WTC11 (cell line): ENCODE measurements around the gene TST. TPM values are rescaled to one million over a fixed set of nuclear protein-coding genes. Genes with fewer than 3 reads are reported as not detected.

Source experiments
- ATAC-seq: fragments of 200-7000 bp; cut with Tn5 transposase; 2 replicates; pipeline ENCODE4 v1.10.0; 2021; ENCODE audit warnings: mild to moderate bottlenecking, moderate library complexity
- CTCF ChIA-PET: fragments of 300-600 bp; sonication (Branson Sonifier 250); formaldehyde crosslinking; loops from one replicate; lab custom pipeline; 2021; ENCODE audit warnings: antibody characterized with exemption; lab: Charles Lee
- POLR2A ChIA-PET: fragments of 350-600 bp; sonication (Branson Sonifier 250); formaldehyde crosslinking; loops from one replicate; lab custom pipeline; 2021; ENCODE audit warnings: antibody characterized with exemption; lab: Charles Lee
- DNase-seq: peaks from one replicate; pipeline ENCODE4 v3.0.0; 2021; ENCODE audit warnings: low spot score
- H3K27ac Mint-ChIP-seq: 2 replicates; pipeline ENCODE4 v1.8.0; 2021; ENCODE audit warnings: mixed read lengths
- H3K27me3 Mint-ChIP-seq: 2 replicates; pipeline ENCODE4 v1.8.0; 2021; ENCODE audit warnings: low read depth, mild to moderate bottlenecking, moderate library complexity, mixed read lengths
- H3K36me3 Mint-ChIP-seq: 2 replicates; pipeline ENCODE4 v1.8.0; 2021; ENCODE audit warnings: mixed read lengths
- H3K4me1 Mint-ChIP-seq: 2 replicates; pipeline ENCODE4 v1.8.0; 2022; ENCODE audit warnings: mixed read lengths
- H3K4me3 Mint-ChIP-seq: 2 replicates; pipeline ENCODE4 v1.8.0; 2021; ENCODE audit warnings: mild to moderate bottlenecking, moderate library complexity, mixed read lengths
- H3K9me3 Mint-ChIP-seq: 2 replicates; pipeline ENCODE4 v1.8.0; 2021; ENCODE audit warnings: mixed read lengths
- EMX1 ChIP-seq: fragments of 250-450 bp; sonication (Bioruptor Pico); IDR thresholded peaks from 2 replicates; pipeline ENCODE4 v1.8.0; 2021; ENCODE audit warnings: mild to moderate bottlenecking
- ETV6 ChIP-seq: sonication (generic); formaldehyde crosslinking; IDR thresholded peaks from 2 replicates; pipeline ENCODE4 v1.8.1; 2022; ENCODE audit warnings: mild to moderate bottlenecking, missing genetic modification reagents
- FOXP1 ChIP-seq: sonication (generic); formaldehyde crosslinking; IDR thresholded peaks from 2 replicates; pipeline ENCODE4 v1.8.0; 2022; ENCODE audit warnings: missing genetic modification reagents, mild to moderate bottlenecking, moderate library complexity, borderline replicate concordance
- GRHL2 ChIP-seq: fragments of 250-450 bp; sonication (Bioruptor Pico); IDR thresholded peaks from 2 replicates; pipeline ENCODE4 v1.8.0; 2022; ENCODE audit warnings: mild to moderate bottlenecking, moderate library complexity; ENCODE audit not compliant: insufficient replicate concordance, severe bottlenecking
- MXD4 ChIP-seq: fragments of 250-450 bp; sonication (Bioruptor Pico); IDR thresholded peaks from 2 replicates; pipeline ENCODE4 v1.8.0; 2021; ENCODE audit warnings: mild to moderate bottlenecking, moderate library complexity, borderline replicate concordance
- SMAD4 ChIP-seq: sonication (generic); formaldehyde crosslinking; IDR thresholded peaks from 2 replicates; pipeline ENCODE4 v1.8.0; 2022; ENCODE audit warnings: mild to moderate bottlenecking, missing genetic modification reagents
- TCF7 ChIP-seq: sonication (generic); formaldehyde crosslinking; IDR thresholded peaks from 2 replicates; pipeline ENCODE4 v1.8.0; 2022; ENCODE audit warnings: mild to moderate bottlenecking, low read depth, missing genetic modification reagents, moderate library complexity
- TEAD1 ChIP-seq: sonication (generic); formaldehyde crosslinking; IDR thresholded peaks from 2 replicates; pipeline ENCODE4 v1.8.0; 2022; ENCODE audit warnings: mild to moderate bottlenecking, missing genetic modification reagents
- TP53 ChIP-seq: sonication (generic); formaldehyde crosslinking; IDR thresholded peaks from 2 replicates; pipeline ENCODE4 v1.8.1; 2023; ENCODE audit warnings: mild to moderate bottlenecking, missing genetic modification reagents
- ZNF423 ChIP-seq: fragments of 250-450 bp; sonication (Bioruptor Pico); IDR thresholded peaks from 2 replicates; pipeline ENCODE4 v2.1.2; 2022; ENCODE audit warnings: mild to moderate bottlenecking, moderate library complexity
- total RNA-seq: library from RNA; stranded (reverse); gene quantifications from 3 replicates; pipeline ENCODE4 v1.2.3, GENCODE V29; 2021
- TF ChIP-seq, protein P1 (sequence below): sonication (generic); formaldehyde crosslinking; IDR thresholded peaks from 2 replicates; pipeline ENCODE4 v1.8.0; 2023; ENCODE audit warnings: missing genetic modification reagents
- TF ChIP-seq, protein P2 (sequence below): sonication (generic); formaldehyde crosslinking; IDR thresholded peaks from 2 replicates; pipeline ENCODE4 v1.8.0; 2022; ENCODE audit warnings: mild to moderate bottlenecking, missing genetic modification reagents
- TF ChIP-seq, protein P3 (sequence below): sonication (generic); formaldehyde crosslinking; IDR thresholded peaks from 2 replicates; pipeline ENCODE4 v1.8.1; 2022; ENCODE audit warnings: low read depth, missing genetic modification reagents, borderline replicate concordance
- TF ChIP-seq, protein P4 (sequence below): sonication (generic); formaldehyde crosslinking; IDR thresholded peaks from 2 replicates; pipeline ENCODE4 v1.8.1; 2023; ENCODE audit warnings: mild to moderate bottlenecking, missing genetic modification reagents
- TF ChIP-seq, protein P5 (sequence below): sonication (generic); formaldehyde crosslinking; IDR thresholded peaks from 2 replicates; pipeline ENCODE4 v1.8.0; 2022; ENCODE audit warnings: mild to moderate bottlenecking, missing genetic modification reagents
- TF ChIP-seq, protein P6 (sequence below): fragments of 250-450 bp; sonication (Bioruptor Pico); IDR thresholded peaks from 2 replicates; pipeline ENCODE4 v1.9.0; 2021; ENCODE audit warnings: mild to moderate bottlenecking
- TF ChIP-seq, protein P7 (sequence below): sonication (generic); formaldehyde crosslinking; IDR thresholded peaks from 2 replicates; pipeline ENCODE4 v1.8.0; 2022; ENCODE audit warnings: mild to moderate bottlenecking, missing genetic modification reagents
- TF ChIP-seq, protein P8 (sequence below): sonication (generic); formaldehyde crosslinking; IDR thresholded peaks from 2 replicates; pipeline ENCODE4 v1.8.0; 2022; ENCODE audit warnings: missing genetic modification reagents
- TF ChIP-seq, protein P9 (sequence below): sonication (generic); formaldehyde crosslinking; IDR thresholded peaks from 2 replicates; pipeline ENCODE4 v1.8.0; 2023; ENCODE audit warnings: mild to moderate bottlenecking, missing genetic modification reagents
- TF ChIP-seq, protein P10 (sequence below): sonication (generic); formaldehyde crosslinking; conservative IDR thresholded peaks from 2 replicates; pipeline ENCODE4 v1.8.1; 2023; ENCODE audit warnings: mild to moderate bottlenecking, low read depth, missing genetic modification reagents, moderate library complexity

TST gene
- total RNA-seq, 1 experiment from 2014 or later: 24.4 TPM

DNA sequence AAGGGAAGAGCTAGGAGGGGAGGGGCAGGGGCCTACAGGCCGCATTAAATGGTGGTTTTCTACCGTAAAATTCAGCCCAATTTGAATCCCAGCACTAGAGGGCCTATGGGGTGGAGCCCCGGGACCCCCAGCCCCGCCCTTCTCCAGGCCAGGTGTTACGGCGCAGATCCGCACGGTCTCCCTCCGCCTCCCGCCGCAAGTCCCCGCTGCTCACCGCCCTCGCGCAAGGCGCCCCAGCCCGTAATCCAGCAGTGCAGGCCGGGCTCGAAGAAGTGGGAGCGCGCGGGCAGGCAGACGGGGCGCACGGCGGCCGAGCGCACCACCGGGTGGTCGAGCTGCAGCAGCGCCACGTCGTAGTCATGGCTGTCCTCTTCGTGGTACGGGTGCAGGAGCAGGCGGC is 49.6 kb upstream of the TST start:
- ChIA-PET POLR2A (no interaction called here), CTCF (interaction anchor here (0.7 to 2.3 kb wide), 13 partner anchors 13 to 389 kb away, joined by 3 to 8 read pairs (median 4); partner anchors contain the start of gene KCTD17)
- H3K9me3 Mint-ChIP-seq: no peaks in the 10 kb centered on the region
- DNase-seq: peak; percentile 78
- H3K36me3 Mint-ChIP-seq: no peaks in the 10 kb centered on the region
- H3K27me3 Mint-ChIP-seq: peaks cover 39% of the 10 kb centered on the region
- H3K27ac Mint-ChIP-seq: no peak overlapping the region
- H3K4me1 Mint-ChIP-seq: peaks cover 2% of the 10 kb centered on the region; the same call in 1 of the 2 replicates
- peak overlapping the region; percentile 45 for H3K4me3 Mint-ChIP-seq
- peak; percentile 91 for ATAC-seq
- TF ChIP-seq GRHL2 (no peak), ETV6 (CRISPR knock-in tag) (0 out of 2 replicates have a peak, but pooled peaks have one; percentile 58), TEAD1 (CRISPR knock-in tag) (0 out of 2 replicates have a peak, but pooled peaks have one; percentile 32), FOXP1 (peak; percentile 60; the same call in 1 of the 2 replicates), ZNF423 (peak; percentile 46; the same call in 1 of the 2 replicates), EMX1 (CRISPR knock-in tag) (0 out of 2 replicates have a peak, but pooled peaks have one; percentile 55), TP53 (CRISPR knock-in tag) (peak; percentile 74), TCF7 (CRISPR knock-in tag) (no peak), SMAD4 (CRISPR knock-in tag) (no peak), MXD4 (CRISPR knock-in tag) (no peak)
- TF ChIP-seq, protein P1, sequence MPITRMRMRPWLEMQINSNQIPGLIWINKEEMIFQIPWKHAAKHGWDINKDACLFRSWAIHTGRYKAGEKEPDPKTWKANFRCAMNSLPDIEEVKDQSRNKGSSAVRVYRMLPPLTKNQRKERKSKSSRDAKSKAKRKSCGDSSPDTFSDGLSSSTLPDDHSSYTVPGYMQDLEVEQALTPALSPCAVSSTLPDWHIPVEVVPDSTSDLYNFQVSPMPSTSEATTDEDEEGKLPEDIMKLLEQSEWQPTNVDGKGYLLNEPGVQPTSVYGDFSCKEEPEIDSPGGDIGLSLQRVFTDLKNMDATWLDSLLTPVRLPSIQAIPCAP: no peak
- TF ChIP-seq, protein P2, sequence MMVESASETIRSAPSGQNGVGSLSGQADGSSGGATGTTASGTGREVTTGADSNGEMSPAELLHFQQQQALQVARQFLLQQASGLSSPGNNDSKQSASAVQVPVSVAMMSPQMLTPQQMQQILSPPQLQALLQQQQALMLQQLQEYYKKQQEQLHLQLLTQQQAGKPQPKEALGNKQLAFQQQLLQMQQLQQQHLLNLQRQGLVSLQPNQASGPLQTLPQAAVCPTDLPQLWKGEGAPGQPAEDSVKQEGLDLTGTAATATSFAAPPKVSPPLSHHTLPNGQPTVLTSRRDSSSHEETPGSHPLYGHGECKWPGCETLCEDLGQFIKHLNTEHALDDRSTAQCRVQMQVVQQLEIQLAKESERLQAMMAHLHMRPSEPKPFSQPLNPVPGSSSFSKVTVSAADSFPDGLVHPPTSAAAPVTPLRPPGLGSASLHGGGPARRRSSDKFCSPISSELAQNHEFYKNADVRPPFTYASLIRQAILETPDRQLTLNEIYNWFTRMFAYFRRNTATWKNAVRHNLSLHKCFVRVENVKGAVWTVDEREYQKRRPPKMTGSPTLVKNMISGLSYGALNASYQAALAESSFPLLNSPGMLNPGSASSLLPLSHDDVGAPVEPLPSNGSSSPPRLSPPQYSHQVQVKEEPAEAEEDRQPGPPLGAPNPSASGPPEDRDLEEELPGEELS: peak; percentile 53; the same call in 1 of the 2 replicates
- TF ChIP-seq, protein P3, sequence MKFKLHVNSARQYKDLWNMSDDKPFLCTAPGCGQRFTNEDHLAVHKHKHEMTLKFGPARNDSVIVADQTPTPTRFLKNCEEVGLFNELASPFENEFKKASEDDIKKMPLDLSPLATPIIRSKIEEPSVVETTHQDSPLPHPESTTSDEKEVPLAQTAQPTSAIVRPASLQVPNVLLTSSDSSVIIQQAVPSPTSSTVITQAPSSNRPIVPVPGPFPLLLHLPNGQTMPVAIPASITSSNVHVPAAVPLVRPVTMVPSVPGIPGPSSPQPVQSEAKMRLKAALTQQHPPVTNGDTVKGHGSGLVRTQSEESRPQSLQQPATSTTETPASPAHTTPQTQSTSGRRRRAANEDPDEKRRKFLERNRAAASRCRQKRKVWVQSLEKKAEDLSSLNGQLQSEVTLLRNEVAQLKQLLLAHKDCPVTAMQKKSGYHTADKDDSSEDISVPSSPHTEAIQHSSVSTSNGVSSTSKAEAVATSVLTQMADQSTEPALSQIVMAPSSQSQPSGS (CRISPR knock-in tag): no peak
- TF ChIP-seq, protein P4, sequence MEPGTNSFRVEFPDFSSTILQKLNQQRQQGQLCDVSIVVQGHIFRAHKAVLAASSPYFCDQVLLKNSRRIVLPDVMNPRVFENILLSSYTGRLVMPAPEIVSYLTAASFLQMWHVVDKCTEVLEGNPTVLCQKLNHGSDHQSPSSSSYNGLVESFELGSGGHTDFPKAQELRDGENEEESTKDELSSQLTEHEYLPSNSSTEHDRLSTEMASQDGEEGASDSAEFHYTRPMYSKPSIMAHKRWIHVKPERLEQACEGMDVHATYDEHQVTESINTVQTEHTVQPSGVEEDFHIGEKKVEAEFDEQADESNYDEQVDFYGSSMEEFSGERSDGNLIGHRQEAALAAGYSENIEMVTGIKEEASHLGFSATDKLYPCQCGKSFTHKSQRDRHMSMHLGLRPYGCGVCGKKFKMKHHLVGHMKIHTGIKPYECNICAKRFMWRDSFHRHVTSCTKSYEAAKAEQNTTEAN (CRISPR knock-in tag): peak; percentile 43; the same call in 1 of the 2 replicates
- TF ChIP-seq, protein P5, sequence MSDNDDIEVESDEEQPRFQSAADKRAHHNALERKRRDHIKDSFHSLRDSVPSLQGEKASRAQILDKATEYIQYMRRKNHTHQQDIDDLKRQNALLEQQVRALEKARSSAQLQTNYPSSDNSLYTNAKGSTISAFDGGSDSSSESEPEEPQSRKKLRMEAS (CRISPR knock-in tag): peak; percentile 77
- TF ChIP-seq, protein P6, sequence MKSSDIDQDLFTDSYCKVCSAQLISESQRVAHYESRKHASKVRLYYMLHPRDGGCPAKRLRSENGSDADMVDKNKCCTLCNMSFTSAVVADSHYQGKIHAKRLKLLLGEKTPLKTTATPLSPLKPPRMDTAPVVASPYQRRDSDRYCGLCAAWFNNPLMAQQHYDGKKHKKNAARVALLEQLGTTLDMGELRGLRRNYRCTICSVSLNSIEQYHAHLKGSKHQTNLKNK: no peak
- TF ChIP-seq, protein P7, sequence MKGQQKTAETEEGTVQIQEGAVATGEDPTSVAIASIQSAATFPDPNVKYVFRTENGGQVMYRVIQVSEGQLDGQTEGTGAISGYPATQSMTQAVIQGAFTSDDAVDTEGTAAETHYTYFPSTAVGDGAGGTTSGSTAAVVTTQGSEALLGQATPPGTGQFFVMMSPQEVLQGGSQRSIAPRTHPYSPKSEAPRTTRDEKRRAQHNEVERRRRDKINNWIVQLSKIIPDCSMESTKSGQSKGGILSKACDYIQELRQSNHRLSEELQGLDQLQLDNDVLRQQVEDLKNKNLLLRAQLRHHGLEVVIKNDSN (CRISPR knock-in tag): 0 out of 2 replicates have a peak, but pooled peaks have one; percentile 9
- TF ChIP-seq, protein P8, sequence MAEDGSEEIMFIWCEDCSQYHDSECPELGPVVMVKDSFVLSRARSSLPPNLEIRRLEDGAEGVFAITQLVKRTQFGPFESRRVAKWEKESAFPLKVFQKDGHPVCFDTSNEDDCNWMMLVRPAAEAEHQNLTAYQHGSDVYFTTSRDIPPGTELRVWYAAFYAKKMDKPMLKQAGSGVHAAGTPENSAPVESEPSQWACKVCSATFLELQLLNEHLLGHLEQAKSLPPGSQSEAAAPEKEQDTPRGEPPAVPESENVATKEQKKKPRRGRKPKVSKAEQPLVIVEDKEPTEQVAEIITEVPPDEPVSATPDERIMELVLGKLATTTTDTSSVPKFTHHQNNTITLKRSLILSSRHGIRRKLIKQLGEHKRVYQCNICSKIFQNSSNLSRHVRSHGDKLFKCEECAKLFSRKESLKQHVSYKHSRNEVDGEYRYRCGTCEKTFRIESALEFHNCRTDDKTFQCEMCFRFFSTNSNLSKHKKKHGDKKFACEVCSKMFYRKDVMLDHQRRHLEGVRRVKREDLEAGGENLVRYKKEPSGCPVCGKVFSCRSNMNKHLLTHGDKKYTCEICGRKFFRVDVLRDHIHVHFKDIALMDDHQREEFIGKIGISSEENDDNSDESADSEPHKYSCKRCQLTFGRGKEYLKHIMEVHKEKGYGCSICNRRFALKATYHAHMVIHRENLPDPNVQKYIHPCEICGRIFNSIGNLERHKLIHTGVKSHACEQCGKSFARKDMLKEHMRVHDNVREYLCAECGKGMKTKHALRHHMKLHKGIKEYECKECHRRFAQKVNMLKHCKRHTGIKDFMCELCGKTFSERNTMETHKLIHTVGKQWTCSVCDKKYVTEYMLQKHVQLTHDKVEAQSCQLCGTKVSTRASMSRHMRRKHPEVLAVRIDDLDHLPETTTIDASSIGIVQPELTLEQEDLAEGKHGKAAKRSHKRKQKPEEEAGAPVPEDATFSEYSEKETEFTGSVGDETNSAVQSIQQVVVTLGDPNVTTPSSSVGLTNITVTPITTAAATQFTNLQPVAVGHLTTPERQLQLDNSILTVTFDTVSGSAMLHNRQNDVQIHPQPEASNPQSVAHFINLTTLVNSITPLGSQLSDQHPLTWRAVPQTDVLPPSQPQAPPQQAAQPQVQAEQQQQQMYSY (CRISPR knock-in tag): no peak
- TF ChIP-seq, protein P9, sequence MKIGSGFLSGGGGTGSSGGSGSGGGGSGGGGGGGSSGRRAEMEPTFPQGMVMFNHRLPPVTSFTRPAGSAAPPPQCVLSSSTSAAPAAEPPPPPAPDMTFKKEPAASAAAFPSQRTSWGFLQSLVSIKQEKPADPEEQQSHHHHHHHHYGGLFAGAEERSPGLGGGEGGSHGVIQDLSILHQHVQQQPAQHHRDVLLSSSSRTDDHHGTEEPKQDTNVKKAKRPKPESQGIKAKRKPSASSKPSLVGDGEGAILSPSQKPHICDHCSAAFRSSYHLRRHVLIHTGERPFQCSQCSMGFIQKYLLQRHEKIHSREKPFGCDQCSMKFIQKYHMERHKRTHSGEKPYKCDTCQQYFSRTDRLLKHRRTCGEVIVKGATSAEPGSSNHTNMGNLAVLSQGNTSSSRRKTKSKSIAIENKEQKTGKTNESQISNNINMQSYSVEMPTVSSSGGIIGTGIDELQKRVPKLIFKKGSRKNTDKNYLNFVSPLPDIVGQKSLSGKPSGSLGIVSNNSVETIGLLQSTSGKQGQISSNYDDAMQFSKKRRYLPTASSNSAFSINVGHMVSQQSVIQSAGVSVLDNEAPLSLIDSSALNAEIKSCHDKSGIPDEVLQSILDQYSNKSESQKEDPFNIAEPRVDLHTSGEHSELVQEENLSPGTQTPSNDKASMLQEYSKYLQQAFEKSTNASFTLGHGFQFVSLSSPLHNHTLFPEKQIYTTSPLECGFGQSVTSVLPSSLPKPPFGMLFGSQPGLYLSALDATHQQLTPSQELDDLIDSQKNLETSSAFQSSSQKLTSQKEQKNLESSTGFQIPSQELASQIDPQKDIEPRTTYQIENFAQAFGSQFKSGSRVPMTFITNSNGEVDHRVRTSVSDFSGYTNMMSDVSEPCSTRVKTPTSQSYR (CRISPR knock-in tag): 0 out of 2 replicates have a peak, but pooled peaks have one; percentile 62
- TF ChIP-seq, protein P10, sequence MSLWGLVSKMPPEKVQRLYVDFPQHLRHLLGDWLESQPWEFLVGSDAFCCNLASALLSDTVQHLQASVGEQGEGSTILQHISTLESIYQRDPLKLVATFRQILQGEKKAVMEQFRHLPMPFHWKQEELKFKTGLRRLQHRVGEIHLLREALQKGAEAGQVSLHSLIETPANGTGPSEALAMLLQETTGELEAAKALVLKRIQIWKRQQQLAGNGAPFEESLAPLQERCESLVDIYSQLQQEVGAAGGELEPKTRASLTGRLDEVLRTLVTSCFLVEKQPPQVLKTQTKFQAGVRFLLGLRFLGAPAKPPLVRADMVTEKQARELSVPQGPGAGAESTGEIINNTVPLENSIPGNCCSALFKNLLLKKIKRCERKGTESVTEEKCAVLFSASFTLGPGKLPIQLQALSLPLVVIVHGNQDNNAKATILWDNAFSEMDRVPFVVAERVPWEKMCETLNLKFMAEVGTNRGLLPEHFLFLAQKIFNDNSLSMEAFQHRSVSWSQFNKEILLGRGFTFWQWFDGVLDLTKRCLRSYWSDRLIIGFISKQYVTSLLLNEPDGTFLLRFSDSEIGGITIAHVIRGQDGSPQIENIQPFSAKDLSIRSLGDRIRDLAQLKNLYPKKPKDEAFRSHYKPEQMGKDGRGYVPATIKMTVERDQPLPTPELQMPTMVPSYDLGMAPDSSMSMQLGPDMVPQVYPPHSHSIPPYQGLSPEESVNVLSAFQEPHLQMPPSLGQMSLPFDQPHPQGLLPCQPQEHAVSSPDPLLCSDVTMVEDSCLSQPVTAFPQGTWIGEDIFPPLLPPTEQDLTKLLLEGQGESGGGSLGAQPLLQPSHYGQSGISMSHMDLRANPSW (CRISPR knock-in tag): 0 out of 2 replicates have a peak, but pooled peaks have one; percentile 56
